Stimulated activated CD4-positive, alpha-beta T cell treated with anti-CD3 and anti-CD28 coated beads, Interleukin-12 subunit alpha, Interleukin-12 subunit beta, amount 100 ng/mL, for 4 hours (primary cell): ENCODE measurements around the gene IL36A.

ENCODE experiments used
- DNase-seq: peaks from one replicate; pipeline ENCODE4 v3.0.0-alpha.2; 2020

IL36A gene

DNA sequence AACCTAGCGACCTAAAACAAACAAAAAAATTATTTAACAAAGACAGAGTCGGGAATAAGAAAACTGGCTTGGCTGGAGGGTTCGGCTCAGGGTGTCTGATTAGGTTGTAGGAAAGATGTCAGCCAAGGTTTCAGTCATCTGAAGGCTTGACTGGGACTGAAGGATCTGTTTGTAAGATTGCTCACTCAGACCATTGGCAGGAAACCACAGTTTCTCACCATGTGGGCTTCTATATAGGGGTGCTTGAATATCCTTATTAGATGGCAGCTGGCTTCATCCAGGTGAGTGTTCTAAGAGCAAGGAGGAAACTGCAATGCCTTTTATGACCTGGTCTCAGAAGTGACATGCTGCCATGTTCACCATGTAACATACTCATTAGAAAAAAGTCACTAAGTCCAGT, 48.4 kb downstream of the IL36A start:
- no peak for DNase-seq

DNA sequence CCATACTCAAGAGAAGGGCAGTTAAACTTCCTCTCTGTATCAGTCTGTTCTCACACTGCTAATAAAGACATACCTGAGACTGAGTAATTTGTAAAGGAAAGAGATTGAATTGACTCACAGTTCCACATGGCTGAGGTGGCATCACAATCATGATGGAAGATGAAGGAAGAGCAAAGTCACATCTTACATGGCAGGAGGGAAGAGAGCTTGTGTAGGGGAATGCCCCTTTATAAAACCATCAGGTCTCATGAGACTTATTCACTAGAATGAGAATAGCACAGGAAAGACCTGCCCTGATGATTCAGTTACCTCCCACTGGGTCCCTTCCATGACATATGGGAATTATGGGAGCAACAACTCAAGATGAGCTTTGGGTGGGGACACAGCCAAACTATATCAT, 48.8 kb downstream of the IL36A start:
- no peak for DNase-seq

DNA sequence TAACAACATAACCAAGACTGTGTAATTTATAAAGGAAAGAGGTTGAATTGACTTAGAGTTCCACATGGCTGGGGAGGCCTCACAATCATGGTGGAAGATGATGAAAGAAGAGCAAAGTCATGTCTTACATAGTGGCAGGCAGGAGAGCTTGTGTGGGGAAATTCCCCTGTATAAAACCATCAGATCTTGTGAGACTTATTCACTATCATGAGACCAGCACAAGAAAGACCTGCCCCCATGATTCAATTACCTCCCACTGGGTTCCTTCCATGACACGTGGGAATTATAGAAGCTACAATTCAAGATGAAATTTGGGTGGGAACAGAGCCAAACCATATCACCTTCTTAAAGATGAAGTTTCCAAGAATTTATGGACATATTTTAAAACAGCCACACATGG, 51.3 kb downstream of the IL36A start:
- no peak for DNase-seq

DNA sequence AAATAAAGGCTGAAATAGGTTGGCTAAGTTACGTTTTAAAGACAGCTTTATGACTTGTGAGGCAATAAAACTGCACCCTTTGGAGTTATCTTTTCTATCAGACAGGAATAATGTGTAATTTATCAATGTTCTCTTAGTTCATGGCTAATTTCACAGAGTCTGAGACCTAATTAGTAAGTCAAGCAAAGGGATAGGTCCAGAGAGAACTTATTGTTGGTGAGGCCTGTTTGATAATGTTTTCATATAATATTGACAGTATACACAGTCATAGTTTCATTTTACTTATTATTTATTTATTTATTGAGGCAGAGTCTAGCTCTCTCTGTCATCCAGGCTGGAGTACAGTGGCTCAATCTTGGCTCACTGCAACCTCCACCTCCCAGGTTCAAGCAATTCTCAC, 51.9 kb downstream of the IL36A start:
- DNase-seq = no peak
